HG03469 (cell line): ENCODE measurements around the gene WDR70.
"Not testable (repeated sequence)": the region's sequence is repeated elsewhere in the genome, so short reads cannot be mapped to it uniquely, and the experiment has no call there.

Experiments used
- ATAC-seq: cut with Tn5 transposase; IDR thresholded peaks from one replicate; pipeline ENCODE4 v1.9.1; 2021; ENCODE audit warnings: mild to moderate bottlenecking, moderate library complexity, moderate number of reproducible peaks; ENCODE audit not compliant: unreplicated experiment

The WDR70 gene

GRCh38 chr5:37626266-37626665 lies 247.1 kb downstream of the WDR70 start:
- no peak for ATAC-seq

GRCh38 chr5:37628876-37629275 lies 249.8 kb downstream of the WDR70 start:
- no peak for ATAC-seq

GRCh38 chr5:37631939-37632338 lies 252.8 kb downstream of the WDR70 start:
- no peak for ATAC-seq

GRCh38 chr5:37637165-37637845 lies 258.2 kb downstream of the WDR70 start:
- ATAC-seq = no peak

GRCh38 chr5:37638897-37639296 lies 259.8 kb downstream of the WDR70 start:
- ATAC-seq = no peak

GRCh38 chr5:37640088-37640487 lies 261.0 kb downstream of the WDR70 start:
- no peak for ATAC-seq

- no peak for ATAC-seq
These were observed 262.8 kb downstream of the WDR70 start for GRCh38 chr5:37641933-37642332.

- ATAC-seq = no peak
These were observed 266.6 kb downstream of the WDR70 start for GRCh38 chr5:37645707-37646106.

GRCh38 chr5:37654566-37654965 lies 275.4 kb downstream of the WDR70 start:
- ATAC-seq = not testable (repeated sequence)

GRCh38 chr5:37657046-37657445 lies 277.9 kb downstream of the WDR70 start:
- ATAC-seq = no peak

- ATAC-seq = no peak
These were observed 279.3 kb downstream of the WDR70 start for GRCh38 chr5:37658440-37658839.

- no peak for ATAC-seq
These were observed 281.2 kb downstream of the WDR70 start for GRCh38 chr5:37660319-37660718.

GRCh38 chr5:37661227-37661920 lies 282.3 kb downstream of the WDR70 start:
- ATAC-seq = no peak

GRCh38 chr5:37661951-37662350 lies 282.8 kb downstream of the WDR70 start:
- ATAC-seq = no peak

GRCh38 chr5:37662362-37662761 lies 283.2 kb downstream of the WDR70 start:
- no peak for ATAC-seq

GRCh38 chr5:37662789-37663485 lies 283.8 kb downstream of the WDR70 start:
- no peak for ATAC-seq

GRCh38 chr5:37663538-37663937 lies 284.4 kb downstream of the WDR70 start:
- ATAC-seq = no peak

- ATAC-seq = no peak
These were observed 285.4 kb downstream of the WDR70 start for GRCh38 chr5:37664551-37664950.

GRCh38 chr5:37665272-37665671 lies 286.2 kb downstream of the WDR70 start:
- ATAC-seq = no peak

GRCh38 chr5:37665889-37666288 lies 286.8 kb downstream of the WDR70 start:
- ATAC-seq = no peak

- no peak for ATAC-seq
These were observed 288.3 kb downstream of the WDR70 start for GRCh38 chr5:37667430-37667829.

GRCh38 chr5:37667846-37668245 lies 288.7 kb downstream of the WDR70 start:
- ATAC-seq = no peak
